Esophagus muscularis mucosa (tissue), 4 donors: ENCODE data around the gene EIF2A. TPM values are rescaled to one million over a fixed set of nuclear protein-coding genes. Genes with fewer than 3 reads are reported as not detected.

Experiments
- DNase-seq: peaks from one replicate; pipeline ENCODE4 v3.0.0-alpha.2; 2017; ENCODE audit errors: extremely low spot score
- H3K27ac ChIP-seq, 4 donors: fragments of 200-600 bp; sonication (generic); replicated peaks in 1 of 4; 1 replicate in 3 of 4; 2 replicates in 1 of 4; pipeline ENCODE4 v1.5.1; 2016 to 2019; ENCODE audit warnings: mild to moderate bottlenecking in 1 of 4
- H3K27me3 ChIP-seq, 4 donors: fragments of 200-600 bp; sonication (generic); one replicate each; pipeline versions ENCODE4 v1.5.1 to v1.6.0; 2016 to 2019
- H3K36me3 ChIP-seq, 4 donors: fragments of 200-600 bp; sonication (generic); one replicate each; pipeline ENCODE4 v1.5.1; 2016 to 2019
- H3K4me1 ChIP-seq, 4 donors: fragments of 200-600 bp; sonication (generic); one replicate each; pipeline ENCODE4 v1.5.1; 2016 to 2019
- H3K4me3 ChIP-seq, 4 donors: fragments of 200-600 bp; sonication (generic); 1 replicate in 2 of 4; 2 replicates in 2 of 4; pipeline ENCODE4 v1.5.1; 2016 to 2019; ENCODE audit warnings: mild to moderate bottlenecking in 4 of 4, moderate library complexity in 1 of 4
- H3K9me3 ChIP-seq, 4 donors: fragments of 200-600 bp; sonication (generic); 1 replicate in 3 of 4; 2 replicates in 1 of 4; pipeline ENCODE4 v1.5.1; 2016 to 2019
- EP300 ChIP-seq: sonication (generic); formaldehyde crosslinking; IDR thresholded peaks from one replicate; pipeline ENCODE4 v1.6.1; 2017; ENCODE audit warnings: antibody characterized with exemption
- POLR2A ChIP-seq: fragments of 450-650 bp; IDR thresholded peaks from one replicate; pipeline ENCODE4 v1.6.1; 2017; ENCODE audit warnings: antibody characterized with exemption, moderate library complexity, mild to moderate bottlenecking, low read depth
- POLR2AphosphoS5 ChIP-seq, 2 donors: sonication (generic); formaldehyde crosslinking; IDR thresholded peaks; one replicate each; pipeline ENCODE4 v1.6.1; 2017; ENCODE audit warnings: antibody characterized with exemption in 2 of 2
- WGBS: methylation state at CpG from one replicate; pipeline ENCODE4 v1.1.5; 2018; 5-methylcytosine and 5-hydroxymethylcytosine counted together
- intact Hi-C: fragments of 100-400 bp; cut with DNase I; formaldehyde crosslinking; loops from one replicate; pipeline ENCODE4 v1.15.1; 2023
- total RNA-seq, 4 donors: library from RNA; depleted of rRNA; stranded (reverse); fragments of >200 nt; gene quantifications; one replicate each; pipeline versions ENCODE4 v1.1.0 to v1.2.1, GENCODE V29; 2016
- TF ChIP-seq, protein P1 (sequence below), 3 experiments: fragments of 200-600 bp in 2 of 3; fragments of 450-650 bp in 1 of 3; sonication (generic) in 2 of 3; IDR thresholded peaks; one replicate each; pipeline ENCODE4 v1.5.1; 2017 to 2019; ENCODE audit warnings: antibody characterized with exemption in 3 of 3, mild to moderate bottlenecking in 2 of 3, moderate library complexity in 1 of 3

EIF2A gene
- total RNA-seq, 4 donors from 2014 or later: 113 to 176 (median 154) TPM

GRCh38 chr3:150531775-150532174 is 14.8 kb upstream of the EIF2A start:
- TF ChIP-seq POLR2AphosphoS5 (IDR thresholded peaks at IDR 0.05) (no peak), EP300 (no peak), POLR2A (no peak)
- TF ChIP-seq, protein P1, sequence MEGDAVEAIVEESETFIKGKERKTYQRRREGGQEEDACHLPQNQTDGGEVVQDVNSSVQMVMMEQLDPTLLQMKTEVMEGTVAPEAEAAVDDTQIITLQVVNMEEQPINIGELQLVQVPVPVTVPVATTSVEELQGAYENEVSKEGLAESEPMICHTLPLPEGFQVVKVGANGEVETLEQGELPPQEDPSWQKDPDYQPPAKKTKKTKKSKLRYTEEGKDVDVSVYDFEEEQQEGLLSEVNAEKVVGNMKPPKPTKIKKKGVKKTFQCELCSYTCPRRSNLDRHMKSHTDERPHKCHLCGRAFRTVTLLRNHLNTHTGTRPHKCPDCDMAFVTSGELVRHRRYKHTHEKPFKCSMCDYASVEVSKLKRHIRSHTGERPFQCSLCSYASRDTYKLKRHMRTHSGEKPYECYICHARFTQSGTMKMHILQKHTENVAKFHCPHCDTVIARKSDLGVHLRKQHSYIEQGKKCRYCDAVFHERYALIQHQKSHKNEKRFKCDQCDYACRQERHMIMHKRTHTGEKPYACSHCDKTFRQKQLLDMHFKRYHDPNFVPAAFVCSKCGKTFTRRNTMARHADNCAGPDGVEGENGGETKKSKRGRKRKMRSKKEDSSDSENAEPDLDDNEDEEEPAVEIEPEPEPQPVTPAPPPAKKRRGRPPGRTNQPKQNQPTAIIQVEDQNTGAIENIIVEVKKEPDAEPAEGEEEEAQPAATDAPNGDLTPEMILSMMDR (IDR thresholded peaks at IDR 0.05): no peak
- Histone ChIP-seq H3K4me1 (no peaks in the 10 kb centered on the region), H3K4me3 (no peak overlapping the region), H3K27ac (no peak overlapping the region), H3K36me3 (no peaks in the 10 kb centered on the region), H3K27me3 (no peaks in the 10 kb centered on the region), H3K9me3 (no peaks in the 10 kb centered on the region)
- no peak for DNase-seq
- intact Hi-C loops: no loop called here

DNA sequence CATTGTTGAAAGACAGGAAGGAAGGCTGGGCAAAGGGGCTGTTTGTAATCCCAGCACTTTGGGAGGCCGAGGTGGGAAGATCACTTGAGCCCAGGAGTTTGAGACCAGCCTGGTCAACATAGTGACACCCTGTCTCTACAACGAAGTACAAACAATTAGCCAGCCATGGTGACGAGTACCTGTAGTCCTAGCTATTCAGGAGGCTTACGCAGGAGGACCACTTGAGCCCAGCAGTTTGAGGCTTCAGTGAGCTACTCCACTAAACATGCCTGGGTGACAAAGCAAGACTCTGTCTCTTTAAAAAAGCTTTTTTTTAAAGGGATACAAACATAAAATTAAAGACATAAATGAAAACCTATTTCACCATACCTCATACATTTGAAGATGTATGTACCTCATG is 11.4 kb upstream of the EIF2A start:
- 80% methylated on average over 4 of the region's 4 CpGs for WGBS
- no peaks in the 10 kb centered on the region for H3K36me3 ChIP-seq
- DNase-seq: no peak
- H3K4me3 ChIP-seq: no peak overlapping the region
- H3K27ac ChIP-seq: no peak overlapping the region
- intact Hi-C loops: no loop called here
- H3K27me3 ChIP-seq: no peaks in the 10 kb centered on the region
- TF ChIP-seq, protein P1 (IDR thresholded peaks at IDR 0.05): no peak
- TF ChIP-seq POLR2AphosphoS5 (IDR thresholded peaks at IDR 0.05): no peak
- TF ChIP-seq POLR2A: no peak
- TF ChIP-seq EP300: no peak
- peaks cover 0 to 5% (median 0%) of the 10 kb centered on the region in 4 donors for H3K4me1 ChIP-seq
- no peaks in the 10 kb centered on the region for H3K9me3 ChIP-seq

DNA sequence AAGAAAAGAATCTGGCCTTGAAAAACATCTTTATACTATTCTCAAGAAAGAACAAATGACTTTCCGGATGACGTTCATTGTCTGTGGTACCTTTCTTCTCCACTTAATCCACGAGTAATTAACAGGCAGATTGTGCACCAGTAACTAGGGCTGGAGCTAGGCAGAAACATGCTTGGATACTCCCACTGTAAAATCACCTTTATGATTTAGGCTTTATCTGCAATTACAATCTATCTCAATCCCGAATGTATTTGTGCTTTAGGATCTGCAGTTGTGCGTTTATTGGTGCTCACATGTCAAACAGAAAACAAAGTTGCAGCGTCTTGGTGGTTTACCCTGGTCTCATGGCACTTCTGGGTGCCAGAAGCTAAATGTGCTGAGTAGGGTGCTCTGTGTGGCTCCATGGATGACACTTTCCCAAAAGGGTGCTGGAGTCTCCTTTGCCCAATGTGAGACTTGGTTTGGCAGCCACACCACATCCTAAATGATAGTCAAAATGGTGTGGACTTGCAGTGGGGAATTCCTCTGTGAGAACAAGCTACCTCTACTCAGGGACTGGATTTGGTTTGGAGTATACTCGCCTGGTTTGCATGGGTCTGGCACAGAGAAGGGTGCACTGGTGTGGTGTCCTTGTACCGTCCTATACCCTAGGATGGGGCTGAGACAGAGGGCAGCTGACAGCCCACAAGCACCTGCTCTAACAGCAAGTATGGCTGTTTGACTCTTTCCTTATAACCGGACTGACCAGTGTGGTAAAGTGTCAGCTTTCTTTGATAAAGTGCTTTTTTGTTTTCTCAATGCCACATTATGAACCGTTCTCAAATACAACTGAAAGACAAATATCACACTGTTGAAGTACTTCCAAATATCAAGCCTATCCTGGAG is 8.0 kb upstream of the EIF2A start:
- TF ChIP-seq EP300: no peak
- peak in 1 of 2 donors; percentile 6 for TF ChIP-seq POLR2AphosphoS5 (IDR thresholded peaks at IDR 0.05)
- peaks cover 0 to 15% (median 8%) of the 10 kb centered on the region in 4 donors for H3K4me1 ChIP-seq
- no peak for DNase-seq
- H3K27me3 ChIP-seq: no peaks in the 10 kb centered on the region
- no peak overlapping the region for H3K27ac ChIP-seq
- no peaks in the 10 kb centered on the region for H3K9me3 ChIP-seq
- H3K4me3 ChIP-seq: no peak overlapping the region
- WGBS: 89% methylated on average over 10 of the region's 10 CpGs
- peaks cover 0 to 18% (median 12%) of the 10 kb centered on the region in 4 donors for H3K36me3 ChIP-seq
- intact Hi-C loops: no loop called here

DNA sequence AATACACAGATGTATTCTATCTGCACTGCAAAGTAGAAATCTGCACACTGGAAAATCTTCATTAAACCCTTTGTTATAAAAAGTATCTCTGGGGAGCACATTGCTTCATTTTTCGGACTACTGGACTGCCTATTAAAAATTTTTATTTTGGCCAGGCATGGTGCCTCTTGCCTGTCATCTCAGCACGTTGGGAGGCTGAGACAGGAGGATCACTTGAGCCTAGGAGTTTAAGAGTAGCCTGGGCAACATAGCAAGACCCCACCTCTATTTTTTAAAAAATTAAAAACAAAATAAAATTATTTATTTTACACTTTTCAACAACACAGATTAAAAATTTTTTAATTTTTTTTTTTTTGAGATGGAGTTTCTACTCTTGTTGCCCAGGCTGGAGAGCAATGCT is 6.3 kb upstream of the EIF2A start:
- WGBS: 95% methylated on average over 2 of the region's 2 CpGs
- Histone ChIP-seq H3K4me3 (no peak overlapping the region), H3K36me3 (peaks cover 0 to 25% (median 18%) of the 10 kb centered on the region in 4 donors), H3K9me3 (no peaks in the 10 kb centered on the region), H3K4me1 (peaks cover 9 to 33% (median 25%) of the 10 kb centered on the region in 4 donors), H3K27ac (no peak overlapping the region), H3K27me3 (no peaks in the 10 kb centered on the region)
- intact Hi-C loops: no loop called here
- no peak for TF ChIP-seq EP300
- no peak for TF ChIP-seq POLR2A
- TF ChIP-seq POLR2AphosphoS5 (IDR thresholded peaks at IDR 0.05): no peak
- TF ChIP-seq, protein P1 (IDR thresholded peaks at IDR 0.05): no peak
- DNase-seq: no peak

GRCh38 chr3:150540991-150541390 is 5.6 kb upstream of the EIF2A start:
- no peaks in the 10 kb centered on the region for H3K9me3 ChIP-seq
- peaks cover 0 to 25% (median 18%) of the 10 kb centered on the region in 4 donors for H3K36me3 ChIP-seq
- WGBS: 74% methylated on average over 3 of the region's 3 CpGs
- no peak for DNase-seq
- H3K4me1 ChIP-seq: peaks cover 9 to 34% (median 25%) of the 10 kb centered on the region in 4 donors
- no peak overlapping the region for H3K4me3 ChIP-seq
- no peaks in the 10 kb centered on the region for H3K27me3 ChIP-seq
- H3K27ac ChIP-seq: no peak overlapping the region
- intact Hi-C loops: no loop called here
- TF ChIP-seq EP300 (no peak), POLR2AphosphoS5 (IDR thresholded peaks at IDR 0.05) (no peak), POLR2A (no peak)
- TF ChIP-seq, protein P1 (IDR thresholded peaks at IDR 0.05): no peak
